GM12878 (cell line): ENCODE results near the gene BCAT1.

Source experiments
- ATF7 ChIP-seq: fragments of 450-650 bp; IDR thresholded peaks from 2 replicates; pipeline ENCODE4 v1.6.1; 2016; ENCODE audit warnings: low read depth, mild to moderate bottlenecking
- CTCF ChIP-seq, 3 experiments: IDR thresholded peaks in 2 of 3; conservative IDR thresholded peaks in 1 of 3; 2 replicates each; pipeline ENCODE4 v1.5.1; 2011; ENCODE audit warnings: low read depth in 3 of 3, low read length in 3 of 3, mild to moderate bottlenecking in 3 of 3, control low read depth in 2 of 3, moderate library complexity in 2 of 3, inconsistent platforms in 1 of 3, mixed read lengths in 1 of 3; ENCODE audit not compliant: control insufficient read depth in 2 of 3, insufficient read depth in 1 of 3; ENCODE audit errors: extremely low read depth in 1 of 3
- RFX5 ChIP-seq: IDR thresholded peaks from 2 replicates; pipeline ENCODE4 v1.6.1; 2011; ENCODE audit warnings: low read depth, low read length, improper control_type of control experiment

GRCh38 chr12:24943947-24944600 lies 4.8 kb downstream of the BCAT1 start:
- TF ChIP-seq CTCF (IDR thresholded peaks at IDR 0.05 in 2 of 3, conservative IDR thresholded peaks at IDR 0.05 in 1 of 3; ENCODE audit: control insufficient read depth in 2 of 3, extremely low read depth in 1 of 3, insufficient read depth in 1 of 3, low read depth in 3 of 3, low read length in 3 of 3) (no peak), RFX5 (no peak), ATF7 (no peak)
